Heart left ventricle (tissue), 13 donors: ENCODE results near the gene FREY1.

ENCODE experiments used
- CTCF ChIP-seq, 12 donors: fragments of 200-600 bp; sonication (generic) in 4 of 12; IDR thresholded peaks; one replicate each; pipeline versions ENCODE4 v1.5.0 to v1.8.0; 2018 to 2022; ENCODE audit warnings: antibody characterized with exemption in 12 of 12, mild to moderate bottlenecking in 5 of 12
- POLR2A ChIP-seq, 2 donors: fragments of 450-650 bp; IDR thresholded peaks; one replicate each; pipeline ENCODE4 v1.6.1; 2017; ENCODE audit warnings: antibody characterized with exemption in 2 of 2, mild to moderate bottlenecking in 2 of 2, moderate library complexity in 2 of 2
- donor health status: ischemic (EF 13 %, LVEDD 7.1; RV severe dilation, severe dysfunction).
- donor health status: DM: no; HTN: yes; CAD: no.
- donor health status: DM: no; HTN: no; CAD: no.
- donor health status: ischemic (EF 25% LVEDD 6.9; RV normal size, moderate dysfunction).
- donor health status: ischemic (EF 25% LVEDD 5.7; RV mildly dilated, moderate dysfunction).
- donor health status: ischemic (EF 35%, LVEDD 5.7; RV mildly dilated, moderate dysfunction).
- donor health status: nonischemic (EF 11% LVEDD 7.7; RV severe dilation, severe dysfunction).
- donor health status: DM: yes; HTN: yes; CAD: no.
- donor health status: PGD.
- donor health status: ischemic (EF 29% LVEDD 5.4; RV normal size, mild dysfunction).
- donor health status: nonischemic (EF 23%, LVEDD 6.1; RV moderate dilation, normal function).

DNA sequence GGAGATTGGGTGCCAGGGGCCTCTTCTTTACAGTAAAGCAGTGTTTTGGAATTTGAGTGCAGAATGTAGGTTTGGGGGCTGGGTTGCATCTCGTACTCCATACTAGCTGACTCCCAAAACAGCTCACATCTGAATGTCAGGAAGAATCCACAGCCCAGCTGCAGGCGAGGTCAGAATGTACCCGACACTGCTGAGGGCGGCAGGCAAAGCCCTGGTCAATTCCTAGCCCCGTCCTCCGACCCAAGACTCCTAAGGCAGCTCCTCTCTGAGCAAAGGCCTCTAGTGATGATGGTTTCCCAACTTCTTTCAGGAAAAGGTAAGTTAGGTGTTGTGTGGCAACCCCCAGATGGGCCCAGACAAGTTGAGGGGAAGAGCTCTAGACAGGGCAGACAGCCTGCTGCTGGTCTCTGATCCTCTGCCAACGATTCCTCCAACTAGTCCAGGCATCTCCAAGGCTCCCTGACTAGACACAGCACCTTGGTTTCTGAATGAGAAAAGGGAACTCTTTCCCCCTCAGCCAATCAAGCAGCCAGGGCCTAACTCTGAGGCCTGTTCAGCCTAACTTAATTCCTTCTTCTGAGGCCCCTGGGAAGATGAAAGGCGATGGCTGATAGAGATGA lies 24.0 kb upstream of the FREY1 start:
- TF ChIP-seq CTCF (IDR thresholded peaks at IDR 0.05) (no peak), POLR2A (IDR thresholded peaks at IDR 0.05) (no peak)
